PC-3 (cell line): ENCODE results near the gene TRMT2A. TPM values are rescaled to one million over a fixed set of nuclear protein-coding genes. Genes with fewer than 3 reads are reported as not detected.

Experiments
- ATAC-seq: fragments of 200-7000 bp; cut with Tn5 transposase; 2 replicates; pipeline ENCODE4 v1.9.1; 2020; ENCODE audit warnings: mild to moderate bottlenecking, moderate library complexity
- BruUV-seq: library from RNA; stranded (reverse); fragments of 400-500 nt; replicated peaks from 2 replicates; lab custom pipeline; 2021; lab: Mats Ljungman, UMichigan
- CTCF ChIA-PET: fragments of 300-600 bp; sonication (Branson Sonifier 250); formaldehyde crosslinking; loops from one replicate; lab custom pipeline; 2022; ENCODE audit warnings: antibody characterized with exemption; lab: Charles Lee
- POLR2A ChIA-PET: fragments of 300-600 bp; sonication (Branson Sonifier 250); formaldehyde crosslinking; loops from one replicate; lab custom pipeline; 2022; ENCODE audit warnings: antibody characterized with exemption; ENCODE audit not compliant: unreplicated experiment; lab: Charles Lee
- DNase-seq: peaks from one replicate; pipeline ENCODE4 v3.0.0-alpha.2; 2015
- H2AFZ ChIP-seq: fragments of 300-600 bp; sonication (generic); 2 replicates; pipeline ENCODE4 v1.6.0; 2016; ENCODE audit warnings: antibody characterized with exemption, low read length
- H3F3A ChIP-seq: fragments of 300-600 bp; sonication (generic); one replicate; pipeline ENCODE4 v1.6.0; 2017; ENCODE audit warnings: antibody characterized with exemption, low read length, control low read depth, mild to moderate bottlenecking; ENCODE audit not compliant: unreplicated experiment
- H3K27ac ChIP-seq: fragments of 300-600 bp; sonication (generic); 2 replicates; pipeline ENCODE4 v1.5.1; 2016; ENCODE audit warnings: mild to moderate bottlenecking, low read length
- H3K27me3 ChIP-seq: fragments of 300-600 bp; sonication (generic); 2 replicates; pipeline ENCODE4 v1.6.1; 2016; ENCODE audit warnings: low read length, mixed read lengths
- H3K36me3 ChIP-seq: fragments of 300-600 bp; sonication (generic); 2 replicates; pipeline ENCODE4 v1.6.1; 2016; ENCODE audit warnings: low read depth, mixed run types, low read length, mixed read lengths
- H3K4me1 ChIP-seq: fragments of 300-600 bp; sonication (generic); 2 replicates; pipeline ENCODE4 v1.5.1; 2016; ENCODE audit warnings: low read length; ENCODE audit not compliant: insufficient read depth
- H3K4me2 ChIP-seq: fragments of 300-600 bp; sonication (generic); 2 replicates; pipeline ENCODE4 v1.6.0; 2016; ENCODE audit warnings: low read length
- H3K4me3 ChIP-seq: fragments of 300-600 bp; sonication (generic); 2 replicates; pipeline ENCODE4 v1.5.1; 2016; ENCODE audit warnings: mild to moderate bottlenecking, low read length, mixed read lengths
- H3K79me2 ChIP-seq: fragments of 300-600 bp; sonication (generic); 2 replicates; pipeline ENCODE4 v1.6.1; 2017; ENCODE audit warnings: low read length, mixed read lengths
- H3K9ac ChIP-seq: fragments of 300-600 bp; sonication (generic); 2 replicates; pipeline ENCODE4 v1.6.0; 2016; ENCODE audit warnings: mild to moderate bottlenecking, low read length
- H3K9me2 ChIP-seq: fragments of 300-600 bp; sonication (generic); replicated peaks from 2 replicates; pipeline ENCODE4 v1.6.1; 2016; ENCODE audit warnings: mixed run types, low read length, mixed read lengths
- H3K9me3 ChIP-seq: fragments of 300-600 bp; sonication (generic); 2 replicates; pipeline ENCODE4 v1.6.1; 2016; ENCODE audit warnings: low read length, mixed read lengths
- H4K20me1 ChIP-seq: fragments of 300-600 bp; sonication (generic); 2 replicates; pipeline ENCODE4 v1.6.1; 2016; ENCODE audit warnings: low read length, mixed read lengths
- EZH2 ChIP-seq: fragments of 300-600 bp; sonication (generic); IDR thresholded peaks from one replicate; pipeline ENCODE4 v1.6.1; 2017; ENCODE audit warnings: antibody characterized with exemption, mild to moderate bottlenecking, low read length; ENCODE audit not compliant: unreplicated experiment
- EZH2phosphoT487 ChIP-seq: fragments of 300-600 bp; sonication (generic); IDR thresholded peaks from 2 replicates; pipeline ENCODE4 v1.6.1; 2018; ENCODE audit warnings: mild to moderate bottlenecking, antibody characterized with exemption, low read length, borderline replicate concordance
- intact Hi-C: fragments of 100-400 bp; cut with micrococcal nuclease; formaldehyde crosslinking; loops from 2 replicates; pipeline ENCODE4 v1.9.0; 2023
- total RNA-seq: library from RNA; depleted of rRNA; stranded (reverse); fragments of >200 nt; gene quantifications from 2 replicates; pipeline ENCODE4 v1.2.3, GENCODE V29; 2014
- TF ChIP-seq, protein P1 (sequence below): fragments of 300-600 bp; sonication (generic); conservative IDR thresholded peaks from 2 replicates; pipeline ENCODE4 v1.5.1; 2017; ENCODE audit warnings: antibody characterized with exemption, low read depth, mild to moderate bottlenecking, low read length

TRMT2A gene
- total RNA-seq, 1 experiment from 2014 or later, result 62.1 TPM

DNA sequence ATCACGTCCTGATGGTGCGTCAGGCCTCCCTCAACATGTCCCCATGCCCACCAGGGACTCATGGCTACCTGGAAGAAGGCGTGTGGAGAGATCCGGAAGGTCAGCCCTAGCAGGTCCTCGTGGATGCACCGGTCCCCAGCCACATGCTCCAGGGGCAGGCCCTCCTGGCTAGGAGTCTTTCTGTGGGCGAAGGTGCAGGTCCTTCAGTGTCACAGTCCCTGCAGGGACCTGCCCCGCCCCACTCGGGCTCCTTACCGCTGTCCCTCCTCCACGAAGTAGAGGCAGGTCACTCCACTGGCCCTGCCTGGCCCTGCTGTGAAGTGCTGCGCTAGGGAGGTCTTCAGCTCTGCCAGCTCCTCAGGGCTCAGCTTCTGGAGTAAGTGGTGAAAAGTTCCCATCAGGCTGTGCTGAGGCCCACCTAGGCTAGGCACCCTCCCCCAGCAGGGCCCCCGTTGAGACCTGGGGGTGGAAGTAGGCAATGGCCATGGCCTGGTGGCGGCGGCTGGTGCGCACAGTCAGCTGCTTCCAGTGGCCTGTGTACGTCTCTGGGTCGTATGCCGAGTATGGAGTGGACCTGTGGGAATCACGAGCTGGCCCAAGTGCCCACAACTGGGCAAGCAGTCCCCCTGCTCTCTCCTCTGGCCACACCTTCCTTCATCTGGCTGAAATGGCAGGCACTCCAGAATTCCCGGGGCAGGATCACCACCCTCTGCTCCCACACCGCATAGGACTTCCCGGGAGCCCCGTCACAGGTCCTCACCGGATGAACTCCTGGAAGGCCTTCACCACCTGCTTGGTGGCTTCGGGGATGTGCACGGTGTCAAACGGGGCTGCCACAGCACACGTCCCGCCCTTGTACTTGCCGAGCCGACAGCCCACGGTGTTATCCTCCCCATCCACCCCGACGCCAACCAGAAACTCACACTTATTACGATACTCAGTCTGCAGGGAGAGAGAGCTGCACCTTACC, 2.2 kb downstream of the TRMT2A start:
- BruUV-seq, result TSS peak; percentile 31

DNA sequence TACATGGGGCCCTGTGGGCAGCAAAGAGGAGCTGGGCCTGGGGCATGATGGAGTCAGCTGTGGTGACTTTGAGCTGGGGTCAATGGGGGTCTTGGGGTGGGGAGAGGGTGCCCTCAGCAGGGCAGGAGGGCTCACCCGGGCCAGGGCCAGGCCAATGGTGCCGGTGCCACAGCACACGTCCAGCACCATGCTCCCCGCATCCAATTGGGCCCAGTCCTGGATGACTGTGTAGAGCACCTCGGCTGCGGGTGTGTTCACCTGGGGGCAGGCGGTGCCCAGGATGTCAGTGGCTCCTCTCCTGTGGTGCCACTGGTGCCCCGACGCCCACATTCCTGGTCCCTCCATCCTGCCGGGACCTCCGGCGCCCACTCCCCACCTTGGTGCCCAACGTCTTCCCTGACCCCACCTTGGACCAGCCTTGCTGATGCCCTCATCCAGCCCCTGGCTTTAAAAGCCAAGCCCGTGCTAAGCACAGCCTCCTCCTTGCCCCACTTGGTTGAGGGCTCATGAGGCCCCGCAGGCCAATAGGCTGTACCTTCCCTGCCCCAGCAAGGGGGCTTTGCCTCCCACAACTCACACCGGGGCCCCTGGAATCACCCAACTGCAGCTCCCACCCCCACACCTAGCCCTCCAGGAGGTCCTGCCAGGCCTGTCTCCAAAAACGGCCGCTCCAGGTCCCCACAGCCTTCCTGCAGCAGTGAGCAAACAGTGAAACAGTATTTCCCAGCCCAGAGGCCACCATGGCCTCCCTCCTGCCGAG, 3.3 kb downstream of the TRMT2A start:
- H3K27ac ChIP-seq, result no peak overlapping the region
- no peak overlapping the region for H3K4me2 ChIP-seq
- H3K79me2 ChIP-seq, result peaks cover 40% of the 10 kb centered on the region
- H3K9ac ChIP-seq, result no peak overlapping the region
- no peaks in the 10 kb centered on the region for H3K9me3 ChIP-seq
- no peak for ATAC-seq
- intact Hi-C loops, result no loop called here
- H4K20me1 ChIP-seq, result no peaks in the 10 kb centered on the region
- no peaks in the 10 kb centered on the region for H3K27me3 ChIP-seq
- no TSS peak for BruUV-seq
- H2AFZ ChIP-seq, result no peak overlapping the region
- no peaks in the 10 kb centered on the region for H3K9me2 ChIP-seq
- DNase-seq, result no peak
- H3K36me3 ChIP-seq, result peaks cover 25% of the 10 kb centered on the region
- CTCF ChIA-PET, result no interaction called here
- TF ChIP-seq EZH2 (no peak), EZH2phosphoT487 (no peak)
- TF ChIP-seq, protein P1, sequence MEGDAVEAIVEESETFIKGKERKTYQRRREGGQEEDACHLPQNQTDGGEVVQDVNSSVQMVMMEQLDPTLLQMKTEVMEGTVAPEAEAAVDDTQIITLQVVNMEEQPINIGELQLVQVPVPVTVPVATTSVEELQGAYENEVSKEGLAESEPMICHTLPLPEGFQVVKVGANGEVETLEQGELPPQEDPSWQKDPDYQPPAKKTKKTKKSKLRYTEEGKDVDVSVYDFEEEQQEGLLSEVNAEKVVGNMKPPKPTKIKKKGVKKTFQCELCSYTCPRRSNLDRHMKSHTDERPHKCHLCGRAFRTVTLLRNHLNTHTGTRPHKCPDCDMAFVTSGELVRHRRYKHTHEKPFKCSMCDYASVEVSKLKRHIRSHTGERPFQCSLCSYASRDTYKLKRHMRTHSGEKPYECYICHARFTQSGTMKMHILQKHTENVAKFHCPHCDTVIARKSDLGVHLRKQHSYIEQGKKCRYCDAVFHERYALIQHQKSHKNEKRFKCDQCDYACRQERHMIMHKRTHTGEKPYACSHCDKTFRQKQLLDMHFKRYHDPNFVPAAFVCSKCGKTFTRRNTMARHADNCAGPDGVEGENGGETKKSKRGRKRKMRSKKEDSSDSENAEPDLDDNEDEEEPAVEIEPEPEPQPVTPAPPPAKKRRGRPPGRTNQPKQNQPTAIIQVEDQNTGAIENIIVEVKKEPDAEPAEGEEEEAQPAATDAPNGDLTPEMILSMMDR, result no peak
- POLR2A ChIA-PET, result no interaction called here
- no peak overlapping the region for H3K4me3 ChIP-seq
- no peaks in the 10 kb centered on the region for H3F3A ChIP-seq
- H3K4me1 ChIP-seq, result peaks cover 14% of the 10 kb centered on the region

More for the DNA sequence above, 2.2 kb downstream of the TRMT2A start:
- no peak overlapping the region; the same call in 1 of the 2 replicates for H3K9ac ChIP-seq
- H3K27ac ChIP-seq, result no peak overlapping the region
- ATAC-seq, result no peak
- intact Hi-C loops, result no loop called here
- no peaks in the 10 kb centered on the region for H4K20me1 ChIP-seq
- no peaks in the 10 kb centered on the region for H3K27me3 ChIP-seq
- no peak overlapping the region; the same call in 1 of the 2 replicates for H3K4me3 ChIP-seq
- no peak for DNase-seq
- no peaks in the 10 kb centered on the region for H3F3A ChIP-seq
- ChIA-PET POLR2A (no interaction called here), CTCF (no interaction called here)
- H3K4me1 ChIP-seq, result peaks cover 20% of the 10 kb centered on the region
- no peaks in the 10 kb centered on the region for H3K9me3 ChIP-seq
- H3K9me2 ChIP-seq, result no peaks in the 10 kb centered on the region
- peaks cover 27% of the 10 kb centered on the region for H3K36me3 ChIP-seq
- peak overlapping the region; percentile 91; the same call in 1 of the 2 replicates for H3K4me2 ChIP-seq
- no peak overlapping the region for H2AFZ ChIP-seq
- TF ChIP-seq EZH2phosphoT487 (no peak), EZH2 (no peak)
- TF ChIP-seq, protein P1, result no peak
- peaks cover 50% of the 10 kb centered on the region for H3K79me2 ChIP-seq
